Liver (tissue), 9 donors: ENCODE results near the gene PARD3. TPM values are rescaled to one million over a fixed set of nuclear protein-coding genes. Genes with fewer than 3 reads are reported as not detected.
"Not testable (repeated sequence)": the region's sequence is repeated elsewhere in the genome, so short reads cannot be mapped to it uniquely, and the experiment has no call there.

Experiments
- DNase-seq: peaks from one replicate; pipeline ENCODE4 v3.0.0-alpha.2; 2017; ENCODE audit warnings: low spot score
- H3K27ac ChIP-seq, 2 donors: one replicate each; pipeline ENCODE4 v1.7.0; 2013; ENCODE audit warnings: inconsistent platforms in 2 of 2, low read length in 2 of 2, control low read depth in 1 of 2, low read depth in 1 of 2, mild to moderate bottlenecking in 1 of 2
- H3K27me3 ChIP-seq, 4 donors: one replicate each; pipeline versions ENCODE4 v1.6.1 to v1.7.0; 2013; ENCODE audit warnings: low read length in 3 of 4, inconsistent platforms in 1 of 4, mild to moderate bottlenecking in 1 of 4, moderate library complexity in 1 of 4; ENCODE audit not compliant: control insufficient read depth in 4 of 4, insufficient read depth in 4 of 4
- H3K36me3 ChIP-seq, 4 donors: one replicate each; pipeline versions ENCODE4 v1.6.1 to v1.7.0; 2013; ENCODE audit warnings: low read length in 3 of 4, mild to moderate bottlenecking in 3 of 4, low read depth in 1 of 4, moderate library complexity in 1 of 4; ENCODE audit not compliant: control insufficient read depth in 4 of 4, insufficient read depth in 3 of 4
- H3K4me1 ChIP-seq, 4 donors: one replicate each; pipeline versions ENCODE4 v1.6.1 to v1.7.0; 2013; ENCODE audit warnings: low read length in 3 of 4, mild to moderate bottlenecking in 3 of 4, moderate library complexity in 1 of 4; ENCODE audit not compliant: control insufficient read depth in 4 of 4, insufficient read depth in 4 of 4
- H3K4me3 ChIP-seq, 3 donors: one replicate each; pipeline versions ENCODE4 v1.6.1 to v1.7.0; 2013; ENCODE audit warnings: low read length in 3 of 3, control low read depth in 1 of 3, low read depth in 1 of 3, mild to moderate bottlenecking in 1 of 3
- H3K9ac ChIP-seq, 2 donors: one replicate each; pipeline ENCODE4 v1.7.0; 2013; ENCODE audit warnings: low read length in 2 of 2, mild to moderate bottlenecking in 2 of 2, moderate library complexity in 2 of 2, control low read depth in 1 of 2, low read depth in 1 of 2
- H3K9me3 ChIP-seq, 4 donors: one replicate each; pipeline versions ENCODE4 v1.6.1 to v1.7.0; 2013; ENCODE audit warnings: low read length in 3 of 4; ENCODE audit not compliant: control insufficient read depth in 4 of 4
- EGR1 ChIP-seq, 2 donors: IDR thresholded peaks; 2 replicates each; pipeline ENCODE4 v1.6.1; 2016 to 2018; ENCODE audit warnings: antibody characterized with exemption in 2 of 2, low read depth in 2 of 2
- FOXA1 ChIP-seq: IDR thresholded peaks from 2 replicates; pipeline ENCODE4 v1.6.1; 2016; ENCODE audit warnings: antibody characterized with exemption
- FOXA2 ChIP-seq: IDR thresholded peaks from 2 replicates; pipeline ENCODE4 v1.6.1; 2016; ENCODE audit warnings: antibody characterized with exemption
- GABPA ChIP-seq, 2 donors: IDR thresholded peaks in 1 of 2; conservative IDR thresholded peaks in 1 of 2; 2 replicates each; pipeline ENCODE4 v1.6.1; 2016; ENCODE audit warnings: antibody characterized with exemption in 2 of 2, mild to moderate bottlenecking in 1 of 2, moderate library complexity in 1 of 2
- HNF4A ChIP-seq, 2 donors: conservative IDR thresholded peaks; 2 replicates each; pipeline ENCODE4 v1.6.1; 2016; ENCODE audit warnings: antibody characterized with exemption in 2 of 2, mild to moderate bottlenecking in 2 of 2
- HNF4G ChIP-seq: IDR thresholded peaks from 2 replicates; pipeline ENCODE4 v1.6.1; 2016; ENCODE audit warnings: antibody characterized with exemption
- JUND ChIP-seq, 2 donors: IDR thresholded peaks; 2 replicates each; pipeline ENCODE4 v1.6.1; 2016; ENCODE audit warnings: antibody characterized with exemption in 2 of 2
- MAX ChIP-seq: IDR thresholded peaks from 2 replicates; pipeline ENCODE4 v1.6.1; 2016; ENCODE audit warnings: antibody characterized with exemption
- NR2F2 ChIP-seq: IDR thresholded peaks from 2 replicates; pipeline ENCODE4 v1.6.1; 2016; ENCODE audit warnings: antibody characterized with exemption
- RAD21 ChIP-seq, 2 donors: IDR thresholded peaks; 2 replicates each; pipeline ENCODE4 v1.6.1; 2016; ENCODE audit warnings: antibody characterized with exemption in 2 of 2, mild to moderate bottlenecking in 2 of 2
- RXRA ChIP-seq, 2 donors: IDR thresholded peaks; 2 replicates each; pipeline ENCODE4 v1.6.1; 2017 to 2018; ENCODE audit warnings: antibody characterized with exemption in 2 of 2, mild to moderate bottlenecking in 1 of 2
- SP1 ChIP-seq: IDR thresholded peaks from 2 replicates; pipeline ENCODE4 v1.6.1; 2018; ENCODE audit warnings: antibody characterized with exemption, mild to moderate bottlenecking
- TAF1 ChIP-seq: conservative IDR thresholded peaks from 2 replicates; pipeline ENCODE4 v1.6.1; 2016; ENCODE audit warnings: antibody characterized with exemption, mild to moderate bottlenecking
- YY1 ChIP-seq: IDR thresholded peaks from 2 replicates; pipeline ENCODE4 v1.6.1; 2016; ENCODE audit warnings: antibody characterized with exemption, mild to moderate bottlenecking
- ZBTB33 ChIP-seq: IDR thresholded peaks from 2 replicates; pipeline ENCODE4 v1.6.1; 2016; ENCODE audit warnings: antibody characterized with exemption
- WGBS: extraction: QIAGEN DNeasy Blood & Tissue Kit; methylation state at CpG from one replicate; pipeline ENCODE4 v1.1.7; 2013; 5-methylcytosine and 5-hydroxymethylcytosine counted together
- polyA plus RNA-seq, 2 donors: library from polyadenylated mRNA; stranded (reverse) in 1 of 2; unstranded in 1 of 2; fragments of 200-250 nt in 1 of 2; fragments of >200 nt in 1 of 2; fragmentation: Nextera tagmentation in 1 of 2; extraction: Ambion mirVana in 1 of 2; gene quantifications; one replicate each; pipeline versions ENCODE4 v1.2.1 to v1.2.3, GENCODE V29; 2013 to 2015
- total RNA-seq, 2 donors: library from RNA; depleted of rRNA; stranded (reverse); fragments of >200 nt; gene quantifications; one replicate each; pipeline ENCODE4 v1.2.3, GENCODE V29; 2014
- TF ChIP-seq, protein P1 (sequence below): fragments of 150-350 bp; IDR thresholded peaks from 2 replicates; pipeline ENCODE4 v1.5.1; 2017; ENCODE audit warnings: improper control_type of control experiment, low read depth, low read length; ENCODE audit not compliant: missing input control
- TF ChIP-seq, protein P2 (sequence below): IDR thresholded peaks from 2 replicates; pipeline ENCODE4 v1.6.1; 2016; ENCODE audit warnings: antibody characterized with exemption
- TF ChIP-seq, protein P3 (sequence below): IDR thresholded peaks from 2 replicates; pipeline ENCODE4 v1.6.1; 2016; ENCODE audit warnings: antibody characterized with exemption, mild to moderate bottlenecking
- donor health status: healthy.
- donor health status: healthy.
- donor health status: healthy.
- donor health status: healthy.
- donor health status: healthy.

Gene PARD3
- total and polyA plus RNA-seq, 4 donors: 12.3 to 43.8 (median 13.5) TPM

- no peak for DNase-seq
- Histone ChIP-seq H3K27ac (no peak overlapping the region), H3K36me3 (peaks cover 0 to 20% (median 8%) of the 10 kb centered on the region in 4 donors), H3K27me3 (no peaks in the 10 kb centered on the region), H3K4me3 (no peak overlapping the region), H3K9me3 (no peaks in the 10 kb centered on the region), H3K9ac (no peak overlapping the region), H3K4me1 (no peaks in the 10 kb centered on the region)
- TF ChIP-seq SP1 (no peak), GABPA (IDR thresholded peaks at IDR 0.05 in 1 of 2, conservative IDR thresholded peaks at IDR 0.05 in 1 of 2) (no peak), FOXA2 (no peak), ZBTB33 (no peak), EGR1 (IDR thresholded peaks at IDR 0.05; ENCODE audit: low read depth in 2 of 2) (no peak), YY1 (no peak), RAD21 (IDR thresholded peaks at IDR 0.05) (no peak), TAF1 (no peak), HNF4G (no peak), FOXA1 (no peak), JUND (IDR thresholded peaks at IDR 0.05) (no peak), MAX (no peak), RXRA (IDR thresholded peaks at IDR 0.05) (no peak), NR2F2 (no peak), HNF4A (conservative IDR thresholded peaks at IDR 0.05) (no peak)
- TF ChIP-seq, protein P1, sequence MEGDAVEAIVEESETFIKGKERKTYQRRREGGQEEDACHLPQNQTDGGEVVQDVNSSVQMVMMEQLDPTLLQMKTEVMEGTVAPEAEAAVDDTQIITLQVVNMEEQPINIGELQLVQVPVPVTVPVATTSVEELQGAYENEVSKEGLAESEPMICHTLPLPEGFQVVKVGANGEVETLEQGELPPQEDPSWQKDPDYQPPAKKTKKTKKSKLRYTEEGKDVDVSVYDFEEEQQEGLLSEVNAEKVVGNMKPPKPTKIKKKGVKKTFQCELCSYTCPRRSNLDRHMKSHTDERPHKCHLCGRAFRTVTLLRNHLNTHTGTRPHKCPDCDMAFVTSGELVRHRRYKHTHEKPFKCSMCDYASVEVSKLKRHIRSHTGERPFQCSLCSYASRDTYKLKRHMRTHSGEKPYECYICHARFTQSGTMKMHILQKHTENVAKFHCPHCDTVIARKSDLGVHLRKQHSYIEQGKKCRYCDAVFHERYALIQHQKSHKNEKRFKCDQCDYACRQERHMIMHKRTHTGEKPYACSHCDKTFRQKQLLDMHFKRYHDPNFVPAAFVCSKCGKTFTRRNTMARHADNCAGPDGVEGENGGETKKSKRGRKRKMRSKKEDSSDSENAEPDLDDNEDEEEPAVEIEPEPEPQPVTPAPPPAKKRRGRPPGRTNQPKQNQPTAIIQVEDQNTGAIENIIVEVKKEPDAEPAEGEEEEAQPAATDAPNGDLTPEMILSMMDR: no peak
- TF ChIP-seq, protein P2, sequence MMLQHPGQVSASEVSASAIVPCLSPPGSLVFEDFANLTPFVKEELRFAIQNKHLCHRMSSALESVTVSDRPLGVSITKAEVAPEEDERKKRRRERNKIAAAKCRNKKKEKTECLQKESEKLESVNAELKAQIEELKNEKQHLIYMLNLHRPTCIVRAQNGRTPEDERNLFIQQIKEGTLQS: no peak
- TF ChIP-seq, protein P3, sequence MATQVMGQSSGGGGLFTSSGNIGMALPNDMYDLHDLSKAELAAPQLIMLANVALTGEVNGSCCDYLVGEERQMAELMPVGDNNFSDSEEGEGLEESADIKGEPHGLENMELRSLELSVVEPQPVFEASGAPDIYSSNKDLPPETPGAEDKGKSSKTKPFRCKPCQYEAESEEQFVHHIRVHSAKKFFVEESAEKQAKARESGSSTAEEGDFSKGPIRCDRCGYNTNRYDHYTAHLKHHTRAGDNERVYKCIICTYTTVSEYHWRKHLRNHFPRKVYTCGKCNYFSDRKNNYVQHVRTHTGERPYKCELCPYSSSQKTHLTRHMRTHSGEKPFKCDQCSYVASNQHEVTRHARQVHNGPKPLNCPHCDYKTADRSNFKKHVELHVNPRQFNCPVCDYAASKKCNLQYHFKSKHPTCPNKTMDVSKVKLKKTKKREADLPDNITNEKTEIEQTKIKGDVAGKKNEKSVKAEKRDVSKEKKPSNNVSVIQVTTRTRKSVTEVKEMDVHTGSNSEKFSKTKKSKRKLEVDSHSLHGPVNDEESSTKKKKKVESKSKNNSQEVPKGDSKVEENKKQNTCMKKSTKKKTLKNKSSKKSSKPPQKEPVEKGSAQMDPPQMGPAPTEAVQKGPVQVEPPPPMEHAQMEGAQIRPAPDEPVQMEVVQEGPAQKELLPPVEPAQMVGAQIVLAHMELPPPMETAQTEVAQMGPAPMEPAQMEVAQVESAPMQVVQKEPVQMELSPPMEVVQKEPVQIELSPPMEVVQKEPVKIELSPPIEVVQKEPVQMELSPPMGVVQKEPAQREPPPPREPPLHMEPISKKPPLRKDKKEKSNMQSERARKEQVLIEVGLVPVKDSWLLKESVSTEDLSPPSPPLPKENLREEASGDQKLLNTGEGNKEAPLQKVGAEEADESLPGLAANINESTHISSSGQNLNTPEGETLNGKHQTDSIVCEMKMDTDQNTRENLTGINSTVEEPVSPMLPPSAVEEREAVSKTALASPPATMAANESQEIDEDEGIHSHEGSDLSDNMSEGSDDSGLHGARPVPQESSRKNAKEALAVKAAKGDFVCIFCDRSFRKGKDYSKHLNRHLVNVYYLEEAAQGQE: no peak
Measured at GRCh38 chr10:34356463-34356862, 458.6 kb downstream of the PARD3 start.

DNA sequence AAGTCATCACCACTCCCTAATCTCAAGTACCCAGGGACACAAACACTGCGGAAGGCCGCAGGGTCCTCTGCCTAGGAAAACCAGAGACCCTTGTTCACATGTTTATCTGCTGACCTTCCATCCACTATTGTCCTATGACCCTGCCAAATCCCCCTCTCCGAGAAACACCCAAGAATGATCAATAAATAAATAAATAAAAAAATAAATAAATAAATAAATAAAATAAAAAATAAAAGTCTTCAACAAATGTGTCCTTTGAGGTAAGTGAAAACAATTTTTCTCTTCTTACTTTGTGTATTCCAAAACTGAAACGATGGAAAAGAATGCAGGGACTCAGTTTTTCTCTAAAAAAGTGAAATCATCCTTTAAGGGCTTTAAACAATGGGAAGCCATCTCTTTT lies 461.6 kb downstream of the PARD3 start:
- H3K4me3 ChIP-seq, H3K27me3 ChIP-seq, H3K27ac ChIP-seq, H3K9me3 ChIP-seq, DNase-seq, H3K9ac ChIP-seq, H3K4me1 ChIP-seq: not testable (repeated sequence)
- peaks cover 0 to 11% (median 4%) of the 10 kb centered on the region in 4 donors for H3K36me3 ChIP-seq
- 92% methylated on average over 4 of the region's 4 CpGs for WGBS

- not testable (repeated sequence) for H3K9ac ChIP-seq, H3K27me3 ChIP-seq, H3K9me3 ChIP-seq, H3K27ac ChIP-seq, H3K4me3 ChIP-seq, H3K4me1 ChIP-seq, DNase-seq, H3K36me3 ChIP-seq
- WGBS: 96% methylated on average over 42 of the region's 45 CpGs
Measured at GRCh38 chr10:34352599-34353204, 462.4 kb downstream of the PARD3 start.
